HepG2 (cell line): ENCODE data around the gene JAK1. TPM values are rescaled to one million over a fixed set of nuclear protein-coding genes. Genes with fewer than 3 reads are reported as not detected.

ENCODE experiments used
- BCL3 ChIP-seq: sonication (generic); formaldehyde crosslinking; IDR thresholded peaks from 2 replicates; pipeline ENCODE4 v1.5.1; 2020; ENCODE audit warnings: mild to moderate bottlenecking, missing genetic modification reagents, moderate library complexity
- BCLAF1 ChIP-seq: fragments of 450-650 bp; IDR thresholded peaks from 2 replicates; pipeline ENCODE4 v1.6.1; 2017; ENCODE audit warnings: mild to moderate bottlenecking
- E2F1 ChIP-seq: sonication (generic); formaldehyde crosslinking; IDR thresholded peaks from 2 replicates; pipeline ENCODE4 v1.5.0; 2020; ENCODE audit warnings: missing genetic modification reagents
- E2F2 ChIP-seq: sonication (generic); formaldehyde crosslinking; IDR thresholded peaks from 2 replicates; pipeline ENCODE4 v1.4.0; 2020; ENCODE audit warnings: missing genetic modification reagents, borderline replicate concordance
- ELF1 ChIP-seq: sonication (generic); formaldehyde crosslinking; IDR thresholded peaks from 2 replicates; pipeline ENCODE4 v1.4.0; 2020; ENCODE audit warnings: missing genetic modification reagents
- HOXA5 ChIP-seq: sonication (generic); formaldehyde crosslinking; IDR thresholded peaks from 2 replicates; pipeline ENCODE4 v1.4.0; 2020; ENCODE audit warnings: missing genetic modification reagents
- HOXA7 ChIP-seq: sonication (generic); formaldehyde crosslinking; IDR thresholded peaks from 2 replicates; pipeline ENCODE4 v1.8.1; 2022; ENCODE audit warnings: mild to moderate bottlenecking, missing genetic modification reagents, moderate library complexity
- IKZF5 ChIP-seq: IDR thresholded peaks from 2 replicates; pipeline ENCODE4 v1.6.1; 2018; ENCODE audit warnings: missing genetic modification reagents, mild to moderate bottlenecking, missing compliant biosample characterization
- NFKB2 ChIP-seq: sonication (generic); formaldehyde crosslinking; IDR thresholded peaks from 2 replicates; pipeline ENCODE4 v1.4.0; 2020; ENCODE audit warnings: missing genetic modification reagents, borderline replicate concordance
- NR3C1 ChIP-seq: sonication (generic); formaldehyde crosslinking; IDR thresholded peaks from 2 replicates; pipeline ENCODE4 v1.4.0; 2020; ENCODE audit warnings: missing genetic modification reagents
- PCBP2 ChIP-seq: fragments of 200-400 bp; formaldehyde crosslinking; optimal IDR thresholded peaks from 2 replicates; pipeline ENCODE3; 2018; ENCODE audit warnings: low read length, low read depth; ENCODE audit not compliant: poor library complexity, severe bottlenecking
- PPARG ChIP-seq: conservative IDR thresholded peaks from 2 replicates; pipeline ENCODE4 v1.6.1; 2016; ENCODE audit warnings: missing biosample characterization, missing genetic modification reagents
- THAP7 ChIP-seq: sonication (generic); formaldehyde crosslinking; IDR thresholded peaks from 2 replicates; pipeline ENCODE4 v1.8.1; 2023; ENCODE audit warnings: mild to moderate bottlenecking, missing genetic modification reagents
- ZC3H4 ChIP-seq: sonication (generic); formaldehyde crosslinking; IDR thresholded peaks from 2 replicates; pipeline ENCODE4 v1.4.0; 2020; ENCODE audit warnings: missing genetic modification reagents, borderline replicate concordance
- ZFP41 ChIP-seq: sonication (generic); formaldehyde crosslinking; IDR thresholded peaks from 2 replicates; pipeline ENCODE4 v1.4.0; 2020; ENCODE audit warnings: mild to moderate bottlenecking, missing genetic modification reagents, borderline replicate concordance
- ZNF543 ChIP-seq: sonication (generic); formaldehyde crosslinking; IDR thresholded peaks from 2 replicates; pipeline ENCODE4 v1.4.0; 2020; ENCODE audit warnings: mild to moderate bottlenecking, missing genetic modification reagents
- ZSCAN9 ChIP-seq: IDR thresholded peaks from 2 replicates; pipeline ENCODE4 v1.6.1; 2016; ENCODE audit warnings: borderline replicate concordance
- polyA plus RNA-seq, 8 experiments: library from polyadenylated mRNA; depleted of rRNA in 3 of 8; stranded (reverse) in 7 of 8; unstranded in 1 of 8; fragments of >200 nt; fragmentation: Illumina TruSeq in 4 of 8; extraction: Trizol in 4 of 8; gene quantifications; 2 replicates each; pipeline versions ENCODE4 v1.2.1 to v1.2.3, GENCODE V29; 2011 to 2016; ENCODE audit warnings: low read depth in 4 of 8, missing spikeins in 1 of 8, mixed read lengths in 1 of 8; ENCODE audit not compliant: insufficient read depth in 1 of 8
- total RNA-seq, 5 experiments: library from RNA; depleted of rRNA; stranded (reverse); fragments of >200 nt; fragmentation: Illumina TruSeq; extraction: Trizol; gene quantifications; 2 replicates each; pipeline ENCODE4 v1.2.3, GENCODE V29; 2016; ENCODE audit warnings: low read depth in 1 of 5
- TF ChIP-seq, protein P1 (sequence below): sonication (generic); formaldehyde crosslinking; IDR thresholded peaks from 2 replicates; pipeline ENCODE4 v1.5.0; 2020; ENCODE audit warnings: mild to moderate bottlenecking, low read depth, missing genetic modification reagents, borderline replicate concordance

Gene JAK1
- total and polyA plus RNA-seq, 2 of the 13 experiments (the other 11 are each of a cell fraction or from before 2014, with no cell fraction given): 23.9 to 42.4 TPM

DNA sequence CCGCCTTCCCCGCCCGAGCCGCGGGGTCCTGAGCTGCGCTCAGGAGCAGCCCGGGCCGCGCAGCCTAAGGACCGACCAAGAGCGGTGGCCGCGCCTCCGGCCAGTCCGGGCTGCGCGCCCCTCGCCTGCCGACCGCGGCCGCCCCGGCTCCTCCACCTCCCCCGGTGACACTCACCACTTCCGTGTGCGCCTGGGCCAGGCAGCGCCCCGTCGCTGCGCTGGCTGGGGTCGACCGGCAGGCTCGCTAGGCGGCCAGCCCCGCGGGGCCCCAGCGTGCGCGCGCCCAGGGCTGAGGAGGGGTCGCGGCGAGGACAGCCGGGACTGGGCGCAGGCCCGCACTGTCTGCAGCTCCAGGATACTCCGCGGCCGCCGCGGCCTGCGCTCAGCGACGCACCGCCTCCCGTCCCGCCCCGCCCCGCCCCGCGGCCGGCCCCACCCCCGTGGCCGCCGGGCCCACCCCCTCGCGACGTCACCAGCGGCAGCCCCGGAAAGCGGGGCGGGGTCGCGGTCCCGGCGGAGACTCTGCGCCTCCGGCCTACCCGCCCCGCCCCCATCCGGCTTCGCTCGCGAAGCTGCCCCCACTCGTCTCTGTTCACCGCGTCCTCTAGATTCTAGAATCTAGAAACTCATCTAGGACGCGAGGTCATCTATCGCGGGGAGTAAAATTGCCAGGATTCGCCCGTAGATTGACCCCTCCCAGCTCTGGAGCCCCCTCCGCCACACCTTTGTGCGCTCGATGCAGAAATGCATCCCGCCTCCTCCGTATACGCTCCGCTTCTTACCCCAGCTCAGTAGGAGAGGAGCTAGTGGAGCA lies at the start of gene JAK1 (continued):
- TF ChIP-seq, protein P1, sequence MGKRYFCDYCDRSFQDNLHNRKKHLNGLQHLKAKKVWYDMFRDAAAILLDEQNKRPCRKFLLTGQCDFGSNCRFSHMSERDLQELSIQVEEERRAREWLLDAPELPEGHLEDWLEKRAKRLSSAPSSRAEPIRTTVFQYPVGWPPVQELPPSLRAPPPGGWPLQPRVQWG (CRISPR knock-in tag): no peak
- TF ChIP-seq PCBP2 (no peak), E2F1 (CRISPR knock-in tag) (no peak), BCLAF1 (no peak), THAP7 (no peak), ZC3H4 (CRISPR knock-in tag) (no peak), ELF1 (no peak), BCL3 (no peak), HOXA5 (CRISPR knock-in tag) (no peak; the same call in 1 of the 2 replicates), NFKB2 (CRISPR knock-in tag) (peak; percentile 43; the same call in 1 of the 2 replicates), ZNF543 (0 out of 2 replicates have a peak, but pooled peaks have one; percentile 55), PPARG (CRISPR knock-in tag) (no peak), ZSCAN9 (CRISPR knock-in tag) (no peak), ZFP41 (CRISPR knock-in tag) (no peak), IKZF5 (no peak), HOXA7 (CRISPR knock-in tag) (no peak), NR3C1 (CRISPR knock-in tag) (no peak), E2F2 (no peak)
